NCI-H345 (cell line): ENCODE data around the gene FOXP4.

Experiments
- DNase-seq: peaks from one replicate; lab custom pipeline; 2025; lab: John Stamatoyannopoulos, UW

The FOXP4 gene, protein sequence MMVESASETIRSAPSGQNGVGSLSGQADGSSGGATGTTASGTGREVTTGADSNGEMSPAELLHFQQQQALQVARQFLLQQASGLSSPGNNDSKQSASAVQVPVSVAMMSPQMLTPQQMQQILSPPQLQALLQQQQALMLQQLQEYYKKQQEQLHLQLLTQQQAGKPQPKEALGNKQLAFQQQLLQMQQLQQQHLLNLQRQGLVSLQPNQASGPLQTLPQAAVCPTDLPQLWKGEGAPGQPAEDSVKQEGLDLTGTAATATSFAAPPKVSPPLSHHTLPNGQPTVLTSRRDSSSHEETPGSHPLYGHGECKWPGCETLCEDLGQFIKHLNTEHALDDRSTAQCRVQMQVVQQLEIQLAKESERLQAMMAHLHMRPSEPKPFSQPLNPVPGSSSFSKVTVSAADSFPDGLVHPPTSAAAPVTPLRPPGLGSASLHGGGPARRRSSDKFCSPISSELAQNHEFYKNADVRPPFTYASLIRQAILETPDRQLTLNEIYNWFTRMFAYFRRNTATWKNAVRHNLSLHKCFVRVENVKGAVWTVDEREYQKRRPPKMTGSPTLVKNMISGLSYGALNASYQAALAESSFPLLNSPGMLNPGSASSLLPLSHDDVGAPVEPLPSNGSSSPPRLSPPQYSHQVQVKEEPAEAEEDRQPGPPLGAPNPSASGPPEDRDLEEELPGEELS

DNA sequence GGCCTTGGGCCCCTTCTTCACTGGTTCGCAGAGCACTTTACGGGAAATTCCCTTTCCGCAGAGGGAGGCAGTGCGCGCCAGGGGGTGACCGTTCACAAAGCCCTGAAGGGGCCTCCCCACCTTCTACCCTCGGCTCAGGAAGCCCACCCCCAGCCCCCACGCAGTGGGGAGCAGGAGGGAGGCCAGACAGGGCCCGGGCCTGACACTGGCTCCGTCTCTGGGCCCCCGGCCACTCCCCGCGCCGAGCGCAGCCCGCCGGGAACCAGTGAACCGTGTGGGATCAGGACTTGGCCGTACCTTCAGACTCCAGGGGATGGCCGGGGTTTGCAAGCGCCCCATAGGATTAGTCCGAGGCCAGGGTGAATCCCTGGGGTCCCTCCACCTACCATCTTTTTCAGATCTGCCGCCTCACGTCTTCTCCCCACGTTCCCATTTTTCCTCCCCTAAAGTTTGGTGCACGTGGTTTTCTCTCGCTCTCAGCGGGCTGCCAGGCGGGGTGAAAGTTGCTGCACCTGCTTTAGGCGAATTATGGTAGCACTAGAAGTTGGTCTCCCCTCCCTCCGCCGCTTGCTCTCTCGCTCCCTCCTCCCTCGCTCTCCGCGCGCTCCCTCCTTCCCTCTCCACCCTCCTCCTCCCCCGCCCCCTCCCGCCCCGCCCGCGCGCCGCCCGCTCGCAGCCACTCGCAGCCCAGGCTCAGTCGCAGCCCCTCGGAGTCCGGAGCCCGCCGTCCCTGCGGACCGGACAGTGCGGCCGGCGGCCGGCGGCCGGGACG lies at the start of gene FOXP4:
FOXP4 (plus strand) TSS at position 679 of the 772 bp plus-strand sequence. CDS start 19,380 bp downstream, outside the sequence.
- DNase-seq, result peak; percentile 92

DNA sequence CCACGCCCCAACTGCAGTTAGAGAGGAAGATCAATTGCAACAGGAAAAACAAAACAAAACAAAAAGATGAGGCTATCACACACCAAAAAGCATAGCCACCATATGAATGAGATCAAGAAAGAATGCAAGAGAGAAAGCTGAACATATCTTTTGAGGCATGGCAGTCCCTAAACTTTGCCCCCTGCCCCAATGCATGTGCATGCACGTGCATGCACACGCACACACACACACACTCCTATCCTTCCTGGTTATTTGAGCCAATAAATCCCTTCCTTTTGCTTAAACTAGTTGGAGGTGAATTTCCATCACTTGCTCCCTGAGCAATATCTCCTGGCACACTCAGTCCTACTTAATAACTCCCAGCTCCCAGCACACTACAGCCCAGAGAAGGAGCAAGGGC lies 48.6 kb upstream of the FOXP4 start:
- DNase-seq, result no peak

DNA sequence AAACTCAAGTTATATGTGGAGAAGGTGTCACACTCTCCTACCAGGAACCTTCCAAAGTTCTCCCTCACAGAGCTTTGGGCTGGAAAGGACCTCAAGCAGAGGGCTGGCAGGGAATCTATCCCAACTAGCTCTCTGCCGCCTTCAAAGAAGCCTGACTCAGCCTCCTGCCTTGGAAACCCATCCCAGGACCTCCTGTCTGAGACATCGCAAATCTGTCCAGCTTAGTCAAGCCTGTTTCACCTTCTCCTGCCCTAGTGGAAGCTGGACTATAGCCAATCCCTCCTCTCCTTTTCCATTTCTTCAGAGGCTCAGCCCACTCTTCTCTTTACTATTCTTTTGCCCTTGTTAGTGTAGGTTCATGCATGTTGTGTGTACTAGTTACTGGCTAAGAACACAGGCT lies 48.2 kb upstream of the FOXP4 start:
- DNase-seq, result no peak

DNA sequence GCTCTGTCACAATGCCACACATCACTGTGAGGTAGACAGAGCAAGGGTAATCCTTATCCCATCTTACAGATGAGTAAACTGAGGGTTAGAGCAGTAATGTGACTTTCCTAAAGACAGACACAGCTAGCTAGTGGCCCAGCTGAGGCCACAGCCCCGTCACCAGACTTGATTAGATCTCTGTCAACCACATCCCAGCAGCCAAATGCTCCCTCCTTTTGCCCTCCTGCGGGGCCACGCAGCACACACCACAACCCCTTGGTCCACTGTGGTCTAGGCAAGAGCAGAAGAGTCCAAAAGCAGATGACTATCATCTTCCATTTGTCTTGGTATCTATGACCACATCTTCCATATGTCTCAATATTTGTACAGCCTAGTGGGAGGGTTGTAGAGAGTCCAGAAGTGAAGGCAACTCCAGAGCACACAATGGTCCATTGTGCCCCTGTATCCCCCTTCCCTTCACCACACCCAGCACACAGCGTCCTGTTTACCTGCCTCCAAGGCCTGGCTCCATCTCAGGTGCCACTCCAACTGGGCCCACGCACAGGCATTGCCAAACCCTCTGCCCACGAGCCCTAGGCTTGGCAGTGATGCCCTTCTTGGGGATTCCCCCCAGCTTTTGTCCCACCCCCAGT lies 47.1 kb upstream of the FOXP4 start:
- DNase-seq, result no peak

DNA sequence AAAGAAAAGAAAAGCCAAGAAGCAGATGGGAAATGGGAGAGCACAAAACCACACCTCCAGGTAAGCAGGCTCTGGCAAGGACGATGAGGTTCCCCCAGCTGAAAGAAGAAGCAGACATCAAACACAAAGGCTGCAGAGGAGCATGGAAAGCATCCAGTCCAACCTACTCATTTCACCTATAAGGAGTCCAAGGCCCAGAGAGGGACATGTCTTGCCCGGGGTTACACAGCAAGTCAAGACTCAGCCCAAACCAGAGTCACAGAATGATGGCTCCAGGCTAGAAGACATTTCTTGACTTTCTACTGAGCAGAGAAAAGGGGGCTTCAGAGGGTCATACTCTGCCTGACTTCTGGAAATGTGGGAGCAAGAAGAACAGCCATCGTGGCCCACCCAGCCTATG lies 45.6 kb upstream of the FOXP4 start:
- no peak for DNase-seq

DNA sequence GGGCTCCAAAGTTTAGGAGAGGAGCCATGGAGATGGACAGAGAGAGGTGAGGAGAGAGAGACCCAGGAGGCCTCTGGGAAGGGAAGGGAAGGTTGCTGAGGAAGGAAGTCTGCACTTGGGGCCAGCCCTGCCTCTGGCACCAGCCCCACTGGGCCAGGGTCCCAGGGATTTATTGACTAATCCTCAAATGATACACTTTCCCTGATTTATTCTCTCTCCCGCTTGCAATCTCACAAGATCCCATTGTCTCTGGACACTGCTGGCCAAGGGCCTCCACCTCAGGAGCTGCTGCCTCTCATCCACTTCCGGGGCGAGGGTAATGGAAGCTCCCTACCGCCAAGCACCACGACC lies 43.6 kb upstream of the FOXP4 start:
- no peak for DNase-seq

DNA sequence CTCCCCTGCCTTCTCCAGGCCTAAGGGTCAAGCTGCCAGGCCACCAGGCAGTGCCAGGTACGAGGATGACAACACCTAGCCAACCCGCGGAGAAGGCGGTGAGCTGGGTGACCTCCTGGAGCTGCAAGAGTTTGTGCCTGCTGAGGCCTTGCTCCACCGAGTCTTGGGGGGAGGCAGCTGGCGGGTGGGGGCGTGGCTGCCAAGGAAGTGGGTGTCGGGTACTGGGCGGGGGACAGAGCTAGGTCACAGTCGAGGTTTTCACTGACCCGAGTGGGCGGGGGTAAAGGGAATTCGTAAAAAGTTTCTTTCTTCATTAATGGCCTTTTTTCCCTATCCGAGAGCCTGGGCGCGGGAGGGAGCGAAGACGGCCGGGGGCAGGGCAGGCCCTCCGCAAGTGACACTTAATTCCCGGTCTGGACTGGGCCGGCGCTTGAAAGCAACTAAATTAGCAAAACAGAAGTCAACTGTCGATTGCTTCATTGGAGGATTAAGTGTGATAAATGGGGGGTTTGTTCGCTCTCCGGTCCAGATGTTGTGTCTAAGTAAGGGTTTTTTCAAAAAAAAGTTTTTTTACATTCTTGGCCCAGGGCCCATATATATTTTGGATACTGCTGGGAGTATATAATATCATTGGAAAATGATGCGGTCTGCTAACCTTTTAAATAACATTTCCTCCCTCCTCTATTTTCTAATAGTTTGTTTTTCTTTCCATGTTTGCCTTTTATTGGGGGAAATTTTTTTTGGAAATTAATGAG lies 43.1 kb upstream of the FOXP4 start:
- no peak for DNase-seq

DNA sequence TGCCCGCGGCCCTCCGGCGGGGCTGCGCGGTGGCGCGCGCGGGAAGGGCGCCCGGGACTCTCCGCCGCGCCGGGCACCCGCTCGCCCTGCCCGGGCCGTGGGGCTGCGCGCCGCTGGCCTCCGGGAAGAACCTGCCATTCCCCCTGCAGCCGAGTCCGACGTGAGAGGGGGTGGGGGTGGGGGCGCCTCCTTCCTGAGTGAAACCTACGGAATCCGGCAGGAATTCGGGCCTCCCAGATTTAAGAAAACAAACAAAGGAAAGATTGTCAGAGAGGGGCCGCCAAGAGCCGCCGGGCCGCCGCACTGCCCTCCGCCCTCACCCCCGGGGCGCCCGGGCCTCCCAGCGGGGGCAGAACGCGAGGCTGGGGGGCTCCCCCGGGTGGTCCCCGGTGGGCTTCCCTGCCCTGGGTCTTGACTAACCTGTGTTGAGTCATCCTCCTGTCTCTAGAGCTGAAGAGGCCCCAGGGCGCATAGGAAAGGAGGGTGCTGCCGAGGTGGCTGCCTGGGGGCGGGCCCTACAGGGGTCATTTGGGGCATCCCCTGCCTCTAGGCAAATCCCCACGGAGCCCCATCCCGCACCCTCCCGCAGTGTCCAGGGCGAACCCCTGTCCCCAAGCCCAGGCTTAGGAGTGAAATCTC lies 42.2 kb upstream of the FOXP4 start:
- DNase-seq, result peak; percentile 33

DNA sequence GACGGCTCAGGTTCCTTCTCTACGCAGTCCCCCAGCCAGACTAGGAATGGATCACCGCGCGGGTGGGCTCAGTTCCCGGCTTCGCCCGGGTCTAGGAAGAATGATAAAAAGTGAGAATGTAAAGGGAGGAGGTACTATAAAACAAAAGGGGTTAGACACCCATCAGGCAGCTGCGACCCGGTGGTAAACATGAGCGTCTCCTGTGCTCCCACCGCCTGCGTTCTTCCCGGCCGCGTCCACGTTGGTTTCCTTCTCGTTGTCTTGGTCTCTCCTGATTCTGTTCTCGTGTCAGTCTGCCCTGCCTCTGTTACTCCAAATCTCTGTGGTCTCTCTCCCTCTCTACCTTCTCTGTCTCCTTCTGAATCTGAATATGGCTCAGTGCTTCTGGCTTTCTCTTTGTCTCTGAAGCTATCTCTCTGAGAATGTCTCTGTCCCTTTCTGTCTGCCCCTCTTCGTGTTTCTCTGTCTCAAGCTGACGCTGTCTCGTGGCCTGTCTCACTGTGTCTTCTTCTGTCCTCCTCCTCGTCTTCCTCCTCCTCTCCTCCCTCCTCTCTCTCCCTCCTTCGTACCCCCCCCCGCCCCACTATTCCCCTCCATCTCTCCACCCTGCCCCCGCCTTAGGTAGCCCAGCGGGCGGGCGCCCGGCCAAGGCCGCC lies 41.6 kb upstream of the FOXP4 start:
- DNase-seq, result no peak

DNA sequence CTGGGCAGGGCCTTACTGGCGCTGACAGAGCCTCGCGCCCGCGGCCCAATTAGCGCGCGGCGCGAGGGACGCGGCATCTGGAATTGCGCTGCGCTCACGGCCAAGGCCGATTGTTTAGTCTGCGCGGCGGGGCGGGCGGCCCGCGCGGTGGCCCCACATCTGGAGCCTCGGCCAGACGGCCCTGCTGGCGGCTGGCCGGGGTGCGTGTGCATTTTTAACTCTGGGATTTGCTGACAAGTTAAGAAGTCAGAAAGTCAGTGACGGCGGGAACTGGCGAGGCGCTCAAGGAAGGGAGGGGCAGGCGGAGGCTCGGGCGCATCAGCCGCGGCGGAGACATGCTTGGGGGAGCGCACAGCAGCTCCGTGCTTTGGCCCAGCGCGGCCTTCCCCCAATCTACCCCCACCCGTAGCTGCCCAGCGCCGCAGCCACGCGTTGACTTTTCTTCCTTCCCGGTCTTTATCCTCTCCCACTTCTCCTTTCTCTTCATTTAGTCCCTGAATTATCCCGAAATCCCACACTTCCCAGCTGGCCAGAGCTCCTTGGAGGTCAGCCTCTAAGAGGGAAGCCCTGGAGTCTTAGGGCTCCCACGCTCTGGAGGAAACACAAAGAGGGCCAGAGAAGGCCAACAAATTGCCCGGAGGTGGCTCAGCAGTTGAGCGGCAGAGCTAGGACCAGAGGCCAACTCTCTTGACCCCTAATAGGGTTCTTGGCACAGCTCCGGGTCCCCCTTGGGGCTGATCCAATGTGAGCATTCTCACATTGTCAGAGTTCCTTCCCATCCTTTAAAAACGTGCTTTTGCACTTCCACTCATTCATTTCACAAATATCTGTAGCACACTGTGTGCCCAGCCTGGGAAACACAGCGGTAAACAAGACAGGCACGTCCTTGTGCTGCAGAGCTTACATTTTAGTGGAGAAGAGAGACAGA lies 40.8 kb upstream of the FOXP4 start:
- no peak for DNase-seq

DNA sequence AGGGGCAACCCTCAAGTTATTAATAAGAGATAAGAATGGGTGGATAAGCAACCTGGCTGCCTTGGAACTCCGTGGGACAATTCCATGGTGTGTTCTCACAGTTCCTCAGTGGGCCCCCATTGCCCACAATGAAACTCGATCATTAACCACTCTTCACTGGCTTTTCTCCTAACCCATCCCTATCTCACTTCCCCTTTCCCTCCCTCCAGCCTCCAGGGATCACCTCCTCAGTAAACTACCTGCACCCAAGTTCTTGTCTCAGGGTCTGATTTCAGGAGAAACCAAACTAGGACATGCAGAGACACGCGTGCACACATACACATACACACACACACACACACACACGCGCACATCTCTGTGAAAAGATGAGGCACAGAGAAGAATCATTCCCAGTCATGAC lies 37.7 kb upstream of the FOXP4 start:
- DNase-seq, result no peak

DNA sequence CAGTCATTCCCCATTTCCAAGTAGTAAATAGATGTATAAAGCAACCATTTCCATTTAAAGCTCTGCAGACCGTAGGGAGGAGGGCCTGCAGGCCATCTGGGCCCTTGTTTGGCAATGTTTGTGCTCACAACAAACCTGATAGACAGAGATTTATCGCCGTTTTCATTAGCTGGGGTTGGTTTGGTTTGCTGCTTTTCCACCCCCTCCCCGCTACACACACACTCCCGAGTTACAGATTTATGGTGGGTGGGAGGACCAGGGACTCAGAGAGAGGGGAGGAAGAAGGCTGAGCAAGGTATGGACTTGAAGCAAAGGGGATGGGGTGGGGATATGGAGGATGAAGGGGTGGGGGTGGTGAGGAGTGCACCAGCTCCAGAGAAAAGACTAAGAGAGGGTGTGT lies 36.6 kb upstream of the FOXP4 start:
- DNase-seq, result no peak

DNA sequence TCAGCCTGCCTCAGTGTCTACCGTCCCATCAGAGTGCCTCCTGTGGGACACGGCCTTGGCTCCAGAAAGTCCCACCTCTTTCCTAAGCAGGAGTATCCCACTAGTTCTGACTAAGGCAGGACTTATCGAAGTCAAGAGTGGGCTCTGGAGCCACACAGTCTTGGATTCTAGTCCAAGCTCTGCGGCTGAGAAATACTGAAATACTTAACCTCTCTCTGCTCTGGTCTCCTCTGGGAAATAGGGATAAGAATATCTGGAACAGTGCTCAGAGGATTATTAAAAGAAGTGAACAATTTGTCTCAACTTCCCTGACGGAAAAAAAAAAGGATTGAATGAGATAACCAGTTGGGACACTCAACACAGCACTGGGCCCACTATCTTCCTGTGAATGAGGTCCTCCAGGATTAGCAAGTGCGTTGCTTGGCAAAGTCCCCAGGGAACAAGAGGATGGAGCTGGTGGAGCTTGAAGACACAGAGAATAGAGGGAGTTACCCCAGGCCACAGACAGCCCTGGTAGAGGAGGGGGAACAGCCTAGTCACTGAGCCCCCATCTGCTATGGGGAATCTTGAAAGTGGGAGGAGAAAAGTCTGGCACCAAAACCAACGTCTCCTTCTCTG lies 34.6 kb upstream of the FOXP4 start:
- no peak for DNase-seq

DNA sequence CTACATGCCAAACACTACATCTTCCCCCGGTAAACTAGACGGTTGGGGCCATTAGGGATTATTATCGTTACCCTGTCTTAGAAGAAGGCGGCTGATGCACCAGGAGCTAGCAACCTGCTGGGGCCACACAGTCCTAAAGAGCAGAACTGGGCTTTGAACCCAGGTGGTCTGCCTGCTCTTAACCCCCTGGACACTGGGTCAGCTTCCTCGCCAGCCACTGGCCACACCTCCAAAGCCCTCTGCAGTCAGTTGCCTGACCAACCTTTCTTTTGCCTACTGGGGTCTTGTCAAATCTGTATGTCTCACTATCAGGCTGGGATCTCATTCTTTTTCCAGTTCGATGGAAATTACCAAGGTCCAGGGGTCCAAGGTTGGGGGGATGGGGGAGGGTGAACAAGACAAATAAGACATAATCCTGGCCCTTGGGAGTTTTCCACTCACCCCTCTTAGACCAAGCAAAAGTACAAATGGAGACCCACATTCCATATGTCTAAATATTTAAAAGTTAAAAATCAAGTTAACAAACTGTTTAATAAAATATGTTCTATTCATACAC lies 34.0 kb upstream of the FOXP4 start:
- no peak for DNase-seq

DNA sequence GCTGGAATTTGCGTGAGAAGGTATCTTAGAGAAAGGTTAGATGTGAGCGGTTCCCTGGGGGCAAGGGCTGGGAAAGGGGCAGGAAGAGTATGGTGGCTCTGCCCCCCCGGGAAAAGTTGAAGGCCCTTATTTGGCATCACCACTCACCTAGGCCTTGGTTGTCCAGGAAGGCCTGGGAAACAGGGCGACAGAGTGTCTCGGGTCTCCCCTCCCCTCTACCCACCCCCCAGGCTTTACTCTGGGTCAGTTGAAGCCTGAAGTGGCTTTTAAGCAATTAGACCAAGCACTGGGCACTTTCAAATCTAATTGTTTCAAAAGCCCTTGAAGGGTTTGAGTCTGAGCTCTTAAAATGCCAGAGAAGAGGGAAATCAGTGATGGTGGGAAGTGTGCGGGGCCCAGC lies 30.2 kb upstream of the FOXP4 start:
- no peak for DNase-seq

DNA sequence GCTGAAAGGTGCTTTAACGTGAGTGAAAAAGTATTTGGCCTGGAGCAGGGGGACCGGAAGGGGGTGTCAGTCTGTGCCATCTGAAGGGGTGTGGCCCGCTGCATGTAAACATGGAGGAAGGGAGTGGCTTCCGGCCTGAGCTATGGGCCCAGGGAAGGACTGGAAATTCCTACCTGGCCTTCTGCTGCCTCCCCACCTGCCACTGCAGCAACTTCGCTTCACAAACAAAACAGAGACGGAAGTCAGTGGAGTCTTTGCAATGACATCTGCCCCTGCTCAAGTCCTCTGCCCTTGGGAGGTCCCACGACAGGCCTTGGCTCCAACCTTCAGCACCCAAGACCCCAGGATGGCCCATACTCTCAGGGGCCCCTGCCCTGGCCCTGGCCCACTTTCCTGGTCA lies 28.1 kb upstream of the FOXP4 start:
- DNase-seq, result no peak

DNA sequence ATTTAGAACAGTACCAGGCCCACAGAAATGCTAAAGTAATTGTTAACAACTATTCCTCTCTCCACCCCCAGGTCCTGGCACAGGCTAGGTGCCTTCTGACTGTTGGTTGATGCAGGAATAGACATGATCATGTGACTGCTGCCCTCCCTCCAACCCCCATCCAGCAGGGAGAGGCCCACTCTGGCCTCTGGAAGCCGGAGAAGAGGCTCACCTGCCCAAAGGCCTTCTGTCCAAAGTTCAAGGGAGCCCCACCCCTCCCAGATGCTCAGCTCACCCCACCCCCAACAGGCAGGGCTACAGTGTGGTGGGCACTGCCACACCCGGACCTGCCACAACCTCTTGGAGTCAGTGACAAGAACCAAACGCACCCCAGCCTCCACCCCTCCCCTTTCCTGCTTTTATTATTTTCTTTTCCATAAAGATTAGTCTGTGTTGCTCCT lies 26.9 kb upstream of the FOXP4 start:
- DNase-seq, result no peak

DNA sequence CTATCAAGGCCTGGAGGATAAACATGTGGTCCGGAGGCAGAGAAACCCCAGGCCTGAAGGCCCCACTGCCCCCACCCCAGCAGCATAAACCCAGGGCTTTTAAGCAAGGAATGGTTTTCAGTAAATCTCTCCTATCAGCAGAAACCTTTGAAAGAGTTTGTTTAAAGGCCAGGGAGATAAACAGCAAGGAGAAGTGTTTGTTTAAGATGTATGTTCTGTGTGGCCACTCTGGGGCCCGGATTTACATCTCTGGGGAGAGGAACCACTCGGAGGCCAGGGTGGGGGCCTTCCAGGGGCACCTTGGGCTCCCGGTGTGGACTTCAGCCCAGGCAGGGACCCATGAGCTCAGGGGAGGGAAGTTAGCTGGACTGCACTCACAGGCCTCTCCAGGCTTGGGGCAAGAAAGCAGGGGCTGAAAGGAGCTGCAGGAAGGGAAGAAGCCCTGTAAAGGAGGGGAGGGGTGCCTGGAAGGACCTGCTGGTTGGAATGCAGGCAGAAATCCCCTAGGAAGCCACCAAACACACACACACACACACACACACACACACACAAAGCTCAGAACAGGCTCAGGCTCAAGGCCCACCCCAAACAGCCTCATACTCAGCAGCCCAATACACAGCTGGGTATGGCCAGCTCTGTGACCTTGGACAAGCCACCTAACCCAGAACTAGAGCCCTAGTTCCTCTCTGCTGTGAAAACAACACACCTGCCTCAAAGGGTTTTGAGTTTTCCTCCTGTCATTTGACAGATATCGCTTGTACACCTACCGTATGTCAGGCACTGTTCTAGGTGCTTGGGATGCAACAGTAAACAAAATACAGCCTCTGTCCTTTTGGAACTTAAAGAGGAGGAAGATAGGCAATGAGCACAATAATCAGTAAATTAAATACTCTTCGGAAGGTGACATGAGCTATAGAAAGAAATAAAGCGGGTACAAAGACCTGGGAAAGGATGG lies 26.2 kb upstream of the FOXP4 start:
- no peak for DNase-seq
